ENCODE data around the gene ZNF181. TPM values are rescaled to one million over a fixed set of nuclear protein-coding genes. Genes with fewer than 3 reads are reported as not detected.

Gene ZNF181
- total RNA-seq, 1 experiment from 2014 or later = 11.5 TPM

- H3K4me1 ChIP-seq (ENCODE audit: control insufficient read depth, insufficient read depth, low read length) = no peaks in the 10 kb centered on the region
- no TSS peak for BruUV-seq (replicated peaks)
- ChIA-PET POLR2A (no interaction called here), CTCF (no interaction called here)
- peaks cover 2% of the 10 kb centered on the region; the same call in 1 of the 2 replicates for H3K9me3 ChIP-seq (ENCODE audit: control insufficient read depth, insufficient read depth, low read depth, low read length)
- ATAC-seq (no peak), DNase-seq (ENCODE audit: low read depth, low spot score) (no peak)
- no peak overlapping the region for H3K27ac ChIP-seq (ENCODE audit: low read length)
- H3K27me3 ChIP-seq (ENCODE audit: control insufficient read depth, insufficient read depth, low read length) = no peaks in the 10 kb centered on the region; the same call in 1 of the 2 replicates
- TF ChIP-seq CTCF (IDR thresholded peaks at IDR 0.05) (no peak), REST (IDR thresholded peaks at IDR 0.05; ENCODE audit: insufficient read depth in 1 of 2, low read depth in 2 of 2, low read length in 1 of 2) (no peak), TCF7L2 (IDR thresholded peaks at IDR 0.05; ENCODE audit: low read depth, low read length) (no peak), POLR2AphosphoS5 (IDR thresholded peaks at IDR 0.05; ENCODE audit: low read depth, low read length) (no peak), SIN3A (IDR thresholded peaks at IDR 0.05; ENCODE audit: borderline replicate concordance, insufficient read depth, low read depth, low read length) (no peak)
- no peak overlapping the region for H3K4me3 ChIP-seq (ENCODE audit: low read depth in 2 of 2, low read length in 2 of 2)
- H3K36me3 ChIP-seq (ENCODE audit: control insufficient read depth, insufficient read depth, low read length) = no peaks in the 10 kb centered on the region
- intact Hi-C loops (cut with micrococcal nuclease; ENCODE audit: unreplicated experiment) (no loop called here), in situ Hi-C loops (cut with HindIII; ENCODE audit: low pct_unique_long_range_greater_than_20kb, low sequenced_read_pairs) (no loop called here)
Observed at GRCh38 chr19:34786236-34786635, 52.2 kb downstream of the ZNF181 start.

- POLR2A ChIA-PET = no interaction called here
- Histone ChIP-seq H3K27me3 (ENCODE audit: control insufficient read depth, insufficient read depth, low read length) (no peaks in the 10 kb centered on the region; the same call in 1 of the 2 replicates), H3K4me1 (ENCODE audit: control insufficient read depth, insufficient read depth, low read length) (no peaks in the 10 kb centered on the region), H3K36me3 (ENCODE audit: control insufficient read depth, insufficient read depth, low read length) (no peaks in the 10 kb centered on the region), H3K4me3 (ENCODE audit: low read depth in 2 of 2, low read length in 2 of 2) (no peak overlapping the region), H3K27ac (ENCODE audit: low read length) (no peak overlapping the region), H3K9me3 (ENCODE audit: control insufficient read depth, insufficient read depth, low read depth, low read length) (peaks cover 2% of the 10 kb centered on the region; the same call in 1 of the 2 replicates)
- in situ Hi-C loops (cut with HindIII; ENCODE audit: low pct_unique_long_range_greater_than_20kb, low sequenced_read_pairs) (no loop called here), intact Hi-C loops (cut with micrococcal nuclease; ENCODE audit: unreplicated experiment) (no loop called here)
- no peak for TF ChIP-seq REST (IDR thresholded peaks at IDR 0.05; ENCODE audit: insufficient read depth in 1 of 2, low read depth in 2 of 2, low read length in 1 of 2)
- TF ChIP-seq POLR2AphosphoS5 (IDR thresholded peaks at IDR 0.05; ENCODE audit: low read depth, low read length) = no peak
- TF ChIP-seq SIN3A (IDR thresholded peaks at IDR 0.05; ENCODE audit: borderline replicate concordance, insufficient read depth, low read depth, low read length) = no peak
- no peak for TF ChIP-seq TCF7L2 (IDR thresholded peaks at IDR 0.05; ENCODE audit: low read depth, low read length)
- no peak for TF ChIP-seq CTCF (IDR thresholded peaks at IDR 0.05)
- CTCF ChIA-PET = no interaction called here
- no TSS peak for BruUV-seq (replicated peaks)
- ATAC-seq (no peak), DNase-seq (ENCODE audit: low read depth, low spot score) (no peak)
Observed at GRCh38 chr19:34787059-34787824, 53.2 kb downstream of the ZNF181 start.
